Fibroblast of the conjunctiva (primary cell): ENCODE results near the gene TRIM63.

Experiments
- DNase-seq: peaks from one replicate; pipeline ENCODE4 v3.0.0-alpha.2; 2010; ENCODE audit warnings: low read depth

TRIM63 gene

GRCh38 chr1:26034504-26035202 is 32.8 kb downstream of the TRIM63 start:
- DNase-seq = no peak

GRCh38 chr1:26032656-26033357 is 34.6 kb downstream of the TRIM63 start:
- DNase-seq = no peak

- no peak for DNase-seq
These were observed 35.7 kb downstream of the TRIM63 start for GRCh38 chr1:26031611-26032220.

GRCh38 chr1:26031196-26031595 is 36.2 kb downstream of the TRIM63 start:
- no peak for DNase-seq

- DNase-seq = no peak
These were observed 37.5 kb downstream of the TRIM63 start for GRCh38 chr1:26029864-26030481.

- DNase-seq = no peak
These were observed 38.2 kb downstream of the TRIM63 start for GRCh38 chr1:26029054-26029863.

GRCh38 chr1:26028490-26028980 is 38.9 kb downstream of the TRIM63 start:
- no peak for DNase-seq

GRCh38 chr1:26027716-26028489 is 39.5 kb downstream of the TRIM63 start:
- no peak for DNase-seq

- no peak for DNase-seq
These were observed 41.9 kb downstream of the TRIM63 start for GRCh38 chr1:26025517-26025916.

- no peak for DNase-seq
These were observed 42.4 kb downstream of the TRIM63 start for GRCh38 chr1:26025060-26025459.

GRCh38 chr1:26023826-26024225 is 43.6 kb downstream of the TRIM63 start:
- no peak for DNase-seq

- DNase-seq = no peak
These were observed 44.4 kb downstream of the TRIM63 start for GRCh38 chr1:26023009-26023408.

GRCh38 chr1:26022404-26022779 is 45.0 kb downstream of the TRIM63 start:
- DNase-seq = no peak

- DNase-seq = no peak
These were observed 45.6 kb downstream of the TRIM63 start, which contains the start of gene EXTL1 for GRCh38 chr1:26021647-26022403. EXTL1 (plus strand) TSS chr1:26021775; CDS start chr1:26022647, 872 bp downstream.

- DNase-seq = no peak
These were observed 46.3 kb downstream of the TRIM63 start for GRCh38 chr1:26020941-26021646.

- DNase-seq = no peak
These were observed 47.1 kb downstream of the TRIM63 start for GRCh38 chr1:26020330-26020768.

GRCh38 chr1:26019641-26020315 is 47.7 kb downstream of the TRIM63 start:
- DNase-seq = no peak

GRCh38 chr1:26017606-26018005 is 49.8 kb downstream of the TRIM63 start:
- no peak for DNase-seq
